Activated naive CD4-positive, alpha-beta T cell treated with anti-CD3 and anti-CD28 coated beads, Interleukin-2, amount 50 U/mL, for 24 hours (primary cell): ENCODE measurements around the gene GOLGA8M.
"Not testable (repeated sequence)": the region's sequence is repeated elsewhere in the genome, so short reads cannot be mapped to it uniquely, and the experiment has no call there.

Experiments
- H3K27ac Mint-ChIP-seq: one replicate; pipeline ENCODE4 v1.8.0; 2021; ENCODE audit warnings: mild to moderate bottlenecking, mixed read lengths
- H3K27me3 Mint-ChIP-seq: one replicate; pipeline ENCODE4 v1.8.0; 2021; ENCODE audit warnings: mixed read lengths
- H3K36me3 Mint-ChIP-seq: one replicate; pipeline ENCODE4 v1.8.0; 2021; ENCODE audit warnings: mixed read lengths
- H3K4me1 Mint-ChIP-seq: one replicate; pipeline ENCODE4 v1.8.0; 2021; ENCODE audit warnings: mixed read lengths
- H3K4me3 Mint-ChIP-seq: one replicate; pipeline ENCODE4 v1.8.0; 2021; ENCODE audit warnings: mild to moderate bottlenecking, mixed read lengths
- H3K9me3 Mint-ChIP-seq: one replicate; pipeline ENCODE4 v1.8.0; 2021; ENCODE audit warnings: mixed read lengths

The GOLGA8M gene, protein sequence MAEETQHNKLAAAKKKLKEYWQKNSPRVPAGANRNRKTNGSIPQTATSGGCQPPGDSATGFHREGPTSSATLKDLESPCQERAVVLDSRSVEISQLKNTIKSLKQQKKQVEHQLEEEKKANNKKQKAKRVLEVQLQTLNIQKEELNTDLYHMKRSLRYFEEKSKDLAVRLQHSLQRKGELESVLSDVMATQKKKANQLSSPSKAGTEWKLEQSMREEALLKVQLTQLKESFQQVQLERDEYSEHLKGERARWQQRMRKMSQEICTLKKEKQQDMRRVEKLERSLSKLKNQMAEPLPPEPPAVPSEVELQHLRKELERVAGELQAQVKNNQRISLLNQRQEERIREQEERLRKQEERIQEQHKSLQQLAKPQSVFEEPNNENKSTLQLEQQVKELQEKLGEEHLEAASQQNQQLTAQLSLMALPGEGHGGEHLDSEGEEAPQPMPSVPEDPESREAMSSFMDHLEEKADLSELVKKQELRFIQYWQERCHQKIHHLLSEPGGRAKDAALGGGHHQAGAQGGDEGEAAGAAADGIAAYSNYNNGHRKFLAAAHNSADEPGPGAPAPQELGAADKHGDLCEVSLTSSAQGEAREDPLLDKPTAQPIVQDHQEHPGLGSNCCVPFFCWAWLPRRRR

DNA sequence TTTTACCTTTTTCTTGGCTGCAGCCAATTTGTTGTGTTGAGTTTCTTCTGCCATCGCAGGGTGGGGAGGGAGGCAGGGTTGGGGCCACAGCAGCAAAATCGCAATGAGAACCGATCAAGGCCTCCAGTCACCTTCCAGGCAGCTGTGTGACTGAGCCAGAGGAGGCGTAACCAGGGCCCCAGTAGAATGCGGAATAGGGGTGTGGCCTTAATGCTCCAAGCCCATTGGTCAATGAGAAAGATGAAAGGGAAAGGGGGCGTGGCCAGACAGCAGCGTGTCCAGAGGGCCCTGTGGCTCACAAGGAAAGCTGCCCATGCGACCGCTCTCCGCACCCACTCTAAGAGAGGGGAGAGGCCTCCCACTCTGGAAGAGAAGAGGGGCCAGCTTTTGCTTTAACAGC lies at the start of gene GOLGA8M:
Gene GOLGA8M, minus strand, starts transcription at position 152 of the 400 bp plus-strand sequence. Its CDS starts 98 bp downstream, at position 54.
- not testable (repeated sequence) for H3K4me3 Mint-ChIP-seq, H3K27ac Mint-ChIP-seq, H3K27me3 Mint-ChIP-seq, H3K4me1 Mint-ChIP-seq, H3K36me3 Mint-ChIP-seq, H3K9me3 Mint-ChIP-seq

DNA sequence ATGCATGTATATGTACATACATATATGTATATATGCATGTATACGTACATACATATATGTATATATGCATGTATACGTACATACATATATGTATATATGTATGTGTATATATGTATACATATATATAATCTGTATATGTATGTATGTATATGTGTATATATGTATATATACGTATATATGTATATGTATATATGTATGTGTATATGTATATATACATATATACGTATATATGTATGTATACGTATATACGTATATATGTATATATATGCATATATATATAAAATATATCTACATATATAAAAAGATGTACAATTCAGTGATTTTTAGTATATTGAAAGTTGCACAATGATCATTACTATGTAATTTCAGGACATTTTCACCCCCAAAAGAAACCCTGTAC lies 30.7 kb upstream of the GOLGA8M start:
- H3K4me1 Mint-ChIP-seq, H3K9me3 Mint-ChIP-seq, H3K27me3 Mint-ChIP-seq, H3K36me3 Mint-ChIP-seq, H3K4me3 Mint-ChIP-seq, H3K27ac Mint-ChIP-seq: not testable (repeated sequence)

DNA sequence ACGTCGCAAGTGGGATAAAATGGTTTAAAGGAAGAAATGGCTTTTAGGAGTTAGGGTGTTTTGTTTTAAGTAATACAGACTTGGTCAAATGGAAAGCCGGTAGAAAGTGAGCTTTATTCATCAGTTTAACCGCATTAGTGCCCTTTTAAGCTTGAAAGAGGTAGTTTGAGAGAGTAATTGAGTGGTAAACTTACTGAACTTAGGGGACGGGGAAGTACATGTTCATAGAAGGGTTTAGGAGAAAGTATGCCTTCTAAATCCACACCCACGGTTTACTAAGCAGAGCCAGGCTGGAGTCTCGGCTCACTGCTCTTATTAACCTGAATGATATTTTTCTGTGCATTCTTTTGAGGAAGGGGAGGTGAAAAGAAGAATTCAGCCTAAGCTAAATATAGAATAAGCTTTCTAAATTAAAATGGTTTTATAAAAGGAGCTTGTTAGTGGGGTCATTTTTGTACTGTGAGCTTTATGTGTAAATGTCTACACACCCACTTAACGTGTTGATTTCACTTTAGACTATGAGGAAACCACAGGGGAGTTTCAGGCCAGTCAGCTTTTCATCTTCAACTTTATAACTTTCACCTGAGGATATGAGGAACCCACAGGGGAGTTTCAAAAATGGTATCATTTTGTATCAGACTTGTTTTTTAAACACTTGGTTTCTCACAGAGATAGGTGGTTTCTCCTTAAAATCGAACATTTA lies 26.5 kb upstream of the GOLGA8M start:
- Mint-ChIP-seq H3K4me3 (peak overlapping the region; percentile 82), H3K27ac (peak overlapping the region; percentile 94), H3K4me1 (peaks cover 14% of the 10 kb centered on the region)
- not testable (repeated sequence) for H3K9me3 Mint-ChIP-seq, H3K36me3 Mint-ChIP-seq, H3K27me3 Mint-ChIP-seq

DNA sequence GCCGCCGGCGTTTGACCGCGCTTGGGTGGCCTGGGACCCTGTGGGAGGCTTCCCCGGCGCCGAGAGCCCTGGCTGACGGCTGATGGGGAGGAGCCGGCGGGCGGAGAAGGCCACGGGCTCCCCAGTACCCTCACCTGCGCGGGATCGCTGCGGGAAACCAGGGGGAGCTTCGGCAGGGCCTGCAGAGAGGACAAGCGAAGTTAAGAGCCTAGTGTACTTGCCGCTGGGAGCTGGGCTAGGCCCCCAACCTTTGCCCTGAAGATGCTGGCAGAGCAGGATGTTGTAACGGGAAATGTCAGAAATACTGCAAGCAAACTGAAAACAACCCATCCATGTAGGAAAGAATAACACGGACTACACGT lies 26.0 kb upstream of the GOLGA8M start:
- H3K27me3 Mint-ChIP-seq, H3K9me3 Mint-ChIP-seq, H3K36me3 Mint-ChIP-seq: not testable (repeated sequence)
- H3K27ac Mint-ChIP-seq, result peak overlapping the region; percentile 94
- H3K4me3 Mint-ChIP-seq, result peak overlapping the region; percentile 82
- H3K4me1 Mint-ChIP-seq, result peaks cover 14% of the 10 kb centered on the region

DNA sequence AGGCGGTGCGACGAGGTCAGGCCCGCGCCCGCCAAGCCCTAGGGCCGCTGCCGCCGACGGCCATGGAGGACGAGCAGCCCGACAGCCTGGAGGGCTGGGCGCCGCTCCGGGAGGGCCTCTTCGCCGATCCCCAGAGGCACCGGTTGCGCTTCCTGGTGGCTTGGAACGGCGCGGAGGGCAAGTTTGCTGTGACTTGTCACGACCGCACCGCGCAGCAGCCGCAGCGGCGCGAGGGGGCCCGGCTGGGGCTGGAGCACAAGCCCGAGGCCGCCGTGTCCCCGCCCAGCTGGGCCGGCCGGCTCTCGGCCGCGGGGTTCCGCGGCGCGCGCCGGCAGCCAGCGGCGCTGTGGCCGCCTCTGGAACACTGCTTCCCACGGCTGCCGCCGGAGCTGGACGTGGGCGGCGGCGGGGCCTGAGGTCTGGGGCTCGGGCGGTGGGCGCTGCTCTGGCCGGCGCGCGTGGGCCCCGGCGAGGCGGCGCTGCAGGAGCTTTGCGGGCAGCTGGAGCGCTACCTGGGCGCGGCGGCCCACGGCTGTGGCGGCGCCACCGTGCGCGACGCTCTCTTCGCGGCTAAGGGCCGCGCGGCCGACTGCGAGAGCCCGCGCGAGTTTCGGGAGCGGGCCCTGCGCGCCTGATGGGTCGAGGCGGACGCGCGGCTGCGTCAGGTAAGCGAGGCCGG lies 25.4 kb upstream of the GOLGA8M start:
- peaks cover 14% of the 10 kb centered on the region for H3K4me1 Mint-ChIP-seq

DNA sequence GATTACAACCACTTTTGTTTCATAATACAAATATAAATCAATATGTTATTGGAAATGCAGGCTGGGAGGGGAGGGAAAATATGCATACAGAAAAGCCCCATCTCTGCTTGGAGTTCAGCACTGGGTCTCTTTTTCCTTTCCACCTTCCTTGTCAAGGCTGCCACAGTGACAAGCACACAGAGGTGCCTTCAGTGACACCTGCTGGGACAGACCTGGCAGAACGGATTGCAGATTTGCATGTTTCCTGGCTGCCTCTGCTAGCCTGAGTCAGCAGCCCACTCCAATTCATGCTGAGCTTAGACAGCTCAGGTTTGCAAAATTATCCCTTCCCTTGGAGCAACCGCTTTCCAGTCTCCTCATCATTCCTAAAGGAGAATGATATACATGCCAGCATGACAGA lies 15.8 kb upstream of the GOLGA8M start:
- H3K27ac Mint-ChIP-seq, H3K9me3 Mint-ChIP-seq, H3K4me1 Mint-ChIP-seq, H3K36me3 Mint-ChIP-seq, H3K27me3 Mint-ChIP-seq: not testable (repeated sequence)
- H3K4me3 Mint-ChIP-seq, result peak overlapping the region; percentile 53

More for the DNA sequence above, 25.4 kb upstream of the GOLGA8M start:
- not testable (repeated sequence) for H3K27ac Mint-ChIP-seq, H3K9me3 Mint-ChIP-seq, H3K27me3 Mint-ChIP-seq, H3K36me3 Mint-ChIP-seq
- H3K4me3 Mint-ChIP-seq, result peak overlapping the region; percentile 82

DNA sequence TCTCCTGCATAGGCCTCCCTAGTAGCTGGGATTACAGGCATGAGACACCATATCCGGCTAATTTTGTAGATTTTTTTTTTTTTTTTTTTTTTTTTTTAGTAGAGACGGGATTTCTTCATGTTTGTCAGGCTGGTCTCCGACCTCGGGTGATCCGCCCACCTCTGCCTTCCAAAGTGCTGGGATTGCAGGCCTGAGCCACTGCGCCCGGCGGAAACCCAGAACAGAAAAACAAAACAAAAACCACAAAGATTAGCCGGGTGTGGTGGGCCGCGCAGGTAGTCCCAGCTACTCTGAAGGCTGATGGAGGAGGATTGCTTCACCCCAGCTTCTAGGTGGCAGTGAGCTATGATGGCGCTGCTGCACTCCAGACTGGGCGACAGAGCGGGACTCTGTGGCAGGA lies 14.8 kb upstream of the GOLGA8M start:
- H3K4me1 Mint-ChIP-seq, H3K9me3 Mint-ChIP-seq, H3K27me3 Mint-ChIP-seq, H3K36me3 Mint-ChIP-seq, H3K27ac Mint-ChIP-seq, H3K4me3 Mint-ChIP-seq: not testable (repeated sequence)

DNA sequence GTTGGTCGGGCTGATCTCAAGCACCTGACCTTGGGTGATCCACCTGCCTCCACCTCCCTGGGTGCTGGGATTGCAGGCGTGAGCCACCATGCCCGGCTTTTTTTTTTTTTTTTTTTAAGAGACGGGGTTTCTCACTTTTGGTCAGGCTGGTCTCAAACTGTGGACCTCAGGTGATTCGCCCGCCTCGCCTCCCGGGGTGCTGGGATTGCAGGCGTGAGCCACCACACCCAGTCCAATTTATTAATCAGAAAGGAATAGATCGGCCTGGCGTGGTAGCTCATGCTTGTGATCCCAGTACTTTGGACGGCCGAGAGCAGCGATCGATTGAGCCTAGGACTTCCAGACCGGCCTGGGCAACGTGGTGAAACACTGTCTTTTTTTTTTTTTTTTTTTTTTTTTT lies 13.9 kb upstream of the GOLGA8M start:
- H3K4me3 Mint-ChIP-seq, result no peak overlapping the region
- no peaks in the 10 kb centered on the region for H3K27me3 Mint-ChIP-seq
- no peak overlapping the region for H3K27ac Mint-ChIP-seq

DNA sequence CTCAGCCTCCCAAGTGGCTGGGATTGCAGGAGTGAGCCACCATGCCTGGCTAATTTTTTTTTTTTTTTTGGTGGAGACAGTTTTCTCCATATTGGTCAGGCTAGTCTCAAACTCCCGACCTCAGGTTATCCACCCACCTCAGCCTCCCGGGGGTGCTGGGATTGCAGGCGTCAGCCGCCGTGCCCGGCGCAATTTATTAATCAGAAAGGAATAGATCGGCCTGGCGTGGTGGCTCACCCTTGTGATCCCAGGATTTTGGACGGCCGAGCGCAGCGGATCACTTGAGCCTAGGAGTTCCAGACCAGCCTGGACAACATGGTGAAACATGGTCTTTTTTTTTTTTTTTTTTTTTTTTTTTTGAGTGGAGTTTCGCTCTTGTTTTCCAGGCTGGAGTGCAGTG lies 13.3 kb upstream of the GOLGA8M start:
- no peak overlapping the region for H3K4me3 Mint-ChIP-seq
- H3K27ac Mint-ChIP-seq, result no peak overlapping the region
- H3K9me3 Mint-ChIP-seq, result no peaks in the 10 kb centered on the region
- no peaks in the 10 kb centered on the region for H3K27me3 Mint-ChIP-seq
- peaks cover 7% of the 10 kb centered on the region for H3K4me1 Mint-ChIP-seq
- H3K36me3 Mint-ChIP-seq, result no peaks in the 10 kb centered on the region

More for the DNA sequence above, 13.9 kb upstream of the GOLGA8M start:
- H3K4me1 Mint-ChIP-seq, result peaks cover 7% of the 10 kb centered on the region
- no peaks in the 10 kb centered on the region for H3K36me3 Mint-ChIP-seq
- H3K9me3 Mint-ChIP-seq, result no peaks in the 10 kb centered on the region

DNA sequence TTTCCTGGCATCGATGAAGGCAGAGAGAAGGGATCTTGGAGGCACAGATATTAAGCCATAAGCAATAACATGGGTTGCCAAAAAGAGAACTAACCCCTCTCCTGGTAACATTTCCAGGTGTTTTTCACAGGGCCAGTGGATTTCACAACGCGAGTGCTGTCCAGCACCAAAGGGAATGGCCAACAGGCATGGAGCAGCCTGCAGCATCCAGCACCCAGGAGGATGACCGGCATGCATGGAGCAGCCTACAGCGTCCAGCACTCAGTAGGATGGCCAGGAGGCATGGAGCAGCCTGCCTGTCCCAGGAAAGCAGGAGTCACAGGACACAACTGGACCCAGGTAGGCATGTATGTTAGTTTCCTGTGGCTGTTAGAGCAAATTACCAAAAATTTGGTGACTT lies 11.8 kb upstream of the GOLGA8M start:
- H3K4me1 Mint-ChIP-seq, H3K9me3 Mint-ChIP-seq, H3K36me3 Mint-ChIP-seq, H3K27ac Mint-ChIP-seq, H3K4me3 Mint-ChIP-seq, H3K27me3 Mint-ChIP-seq: not testable (repeated sequence)

DNA sequence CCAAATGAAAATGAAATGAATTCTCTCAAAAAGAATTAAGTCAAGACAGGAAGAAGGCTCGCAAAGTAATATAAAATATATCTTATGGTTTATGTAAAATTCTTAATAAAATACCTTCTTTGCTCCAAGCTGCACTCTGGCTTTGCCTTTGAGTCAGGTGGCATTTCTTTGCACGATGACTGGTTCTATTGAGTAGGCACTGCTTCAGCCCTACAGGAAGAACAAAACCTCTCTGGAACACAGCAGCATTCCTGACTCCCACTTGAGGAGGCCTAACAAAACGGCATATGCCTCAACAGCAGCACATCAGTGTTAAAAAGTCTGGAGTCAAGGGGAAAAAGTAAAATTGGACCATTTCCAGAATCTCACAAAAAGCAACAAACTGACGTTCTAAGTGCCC lies 7.4 kb upstream of the GOLGA8M start:
- not testable (repeated sequence) for H3K9me3 Mint-ChIP-seq, H3K36me3 Mint-ChIP-seq, H3K4me3 Mint-ChIP-seq, H3K4me1 Mint-ChIP-seq, H3K27me3 Mint-ChIP-seq, H3K27ac Mint-ChIP-seq

DNA sequence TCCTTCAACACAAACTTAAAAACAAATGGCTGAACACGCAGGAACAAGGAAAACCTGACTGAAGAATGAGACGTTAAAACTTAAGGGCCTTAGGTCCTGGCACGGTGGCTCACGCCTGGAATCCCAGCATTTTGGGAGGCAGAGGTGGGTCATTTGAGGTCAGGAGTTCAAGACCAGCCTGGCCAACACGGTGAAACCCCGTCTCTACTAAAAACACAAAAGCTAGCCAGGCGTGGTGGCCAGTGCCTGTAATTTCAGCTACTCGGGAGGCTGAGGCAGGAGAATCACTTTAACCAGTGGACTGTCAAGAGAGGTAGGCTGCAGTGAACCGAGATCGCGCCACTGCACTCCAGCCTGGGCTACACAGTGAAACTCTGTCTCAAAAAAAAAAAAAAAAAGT lies 6.4 kb upstream of the GOLGA8M start:
- H3K9me3 Mint-ChIP-seq, H3K4me1 Mint-ChIP-seq, H3K27ac Mint-ChIP-seq, H3K36me3 Mint-ChIP-seq, H3K4me3 Mint-ChIP-seq, H3K27me3 Mint-ChIP-seq: not testable (repeated sequence)

DNA sequence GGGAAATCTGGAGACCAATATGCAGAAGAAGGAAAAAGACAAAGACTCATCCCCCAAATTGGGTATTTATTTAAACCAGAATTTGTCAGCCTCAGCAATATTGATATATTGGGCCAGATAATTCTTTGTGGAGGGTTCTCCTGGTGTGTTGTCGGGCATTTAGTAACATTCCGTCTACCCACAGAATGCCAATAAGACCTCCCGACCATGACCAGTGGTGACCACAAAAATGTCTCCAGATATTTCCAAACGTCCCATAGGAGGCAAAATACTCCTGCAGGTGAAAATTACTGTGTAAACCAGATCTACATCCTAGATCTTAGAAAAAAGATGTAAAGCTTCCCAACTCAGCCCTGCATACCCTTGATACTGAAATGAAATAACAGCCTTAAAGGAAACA lies 2.0 kb upstream of the GOLGA8M start:
- not testable (repeated sequence) for H3K27me3 Mint-ChIP-seq, H3K27ac Mint-ChIP-seq, H3K4me1 Mint-ChIP-seq, H3K4me3 Mint-ChIP-seq, H3K36me3 Mint-ChIP-seq, H3K9me3 Mint-ChIP-seq

DNA sequence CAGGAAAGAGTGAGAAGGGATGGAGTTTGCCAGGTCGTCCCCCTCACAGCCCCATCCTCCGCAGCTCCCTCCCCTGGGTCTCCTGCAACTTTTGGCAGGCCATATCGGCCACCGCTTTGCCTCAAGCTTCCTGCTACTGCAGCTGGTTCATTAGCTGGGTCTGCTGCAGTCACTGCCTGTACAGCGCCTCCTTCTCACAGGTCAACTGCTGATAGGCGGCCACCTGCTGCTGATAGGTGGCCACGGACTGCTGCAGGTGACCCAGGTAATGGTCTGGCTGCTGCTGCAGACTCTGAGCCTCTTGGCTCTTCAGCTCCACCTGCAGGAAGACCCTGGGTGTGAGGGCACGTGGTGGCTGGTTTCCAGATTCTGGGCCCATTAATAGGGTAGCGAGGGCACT lies 8.3 kb downstream of the GOLGA8M start:
- not testable (repeated sequence) for H3K36me3 Mint-ChIP-seq, H3K9me3 Mint-ChIP-seq, H3K27ac Mint-ChIP-seq, H3K27me3 Mint-ChIP-seq, H3K4me3 Mint-ChIP-seq, H3K4me1 Mint-ChIP-seq

DNA sequence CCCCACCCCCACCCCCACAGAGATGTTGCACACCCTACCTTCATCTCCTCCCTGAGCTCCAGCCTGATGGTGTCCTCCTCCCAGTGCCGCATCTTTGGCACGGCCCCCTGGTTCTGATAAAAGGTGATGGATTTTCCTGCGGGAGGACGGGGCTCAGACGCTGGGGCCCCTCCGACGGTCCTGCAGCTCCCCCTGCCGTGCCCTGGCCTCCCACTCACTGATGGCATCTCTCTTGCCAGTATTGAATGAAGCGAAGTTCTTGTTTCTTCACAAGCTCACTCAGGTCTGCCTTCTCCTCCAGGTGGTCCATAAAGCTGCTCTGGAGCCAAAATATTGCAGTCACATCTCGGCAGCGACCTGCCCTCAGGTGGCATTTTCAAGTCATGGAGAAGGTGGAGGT lies 9.8 kb downstream of the GOLGA8M start:
- not testable (repeated sequence) for H3K9me3 Mint-ChIP-seq, H3K27me3 Mint-ChIP-seq, H3K4me1 Mint-ChIP-seq, H3K36me3 Mint-ChIP-seq, H3K4me3 Mint-ChIP-seq, H3K27ac Mint-ChIP-seq
